H9 (cell line): Measurements from ENCODE around the gene ITGAX. TPM values are rescaled to one million over a fixed set of nuclear protein-coding genes. Genes with fewer than 3 reads are reported as not detected.

ENCODE experiments used
- DNase-seq: peaks from one replicate; pipeline ENCODE4 v3.0.0-alpha.2; 2017
- H2AFZ ChIP-seq: one replicate; pipeline ENCODE4 v1.6.1; 2013; ENCODE audit warnings: mild to moderate bottlenecking, low read length, control low read depth, moderate library complexity
- H2AK5ac ChIP-seq: 2 replicates; pipeline ENCODE4 v1.6.1; 2013; ENCODE audit warnings: low read length, control low read depth, mixed read lengths; ENCODE audit not compliant: insufficient read length
- H2BK120ac ChIP-seq: one replicate; pipeline ENCODE4 v1.6.1; 2013; ENCODE audit warnings: low read depth, mild to moderate bottlenecking, low read length, control low read depth, inconsistent platforms; ENCODE audit not compliant: poor library complexity, severe bottlenecking
- H2BK12ac ChIP-seq: 2 replicates; pipeline ENCODE4 v1.6.1; 2013; ENCODE audit warnings: low read length, control low read depth, mixed read lengths, low read depth; ENCODE audit not compliant: insufficient read length
- H2BK15ac ChIP-seq: 2 replicates; pipeline ENCODE4 v1.6.1; 2013; ENCODE audit warnings: low read depth, low read length, control low read depth
- H2BK20ac ChIP-seq: one replicate; pipeline ENCODE4 v1.6.1; 2013; ENCODE audit warnings: low read depth, mild to moderate bottlenecking, low read length, control low read depth, inconsistent platforms; ENCODE audit not compliant: poor library complexity, severe bottlenecking
- H2BK5ac ChIP-seq: 2 replicates; pipeline ENCODE4 v1.6.1; 2013; ENCODE audit warnings: low read length, control low read depth, mixed read lengths; ENCODE audit not compliant: insufficient read length
- H3K14ac ChIP-seq: 2 replicates; pipeline ENCODE4 v1.6.1; 2013; ENCODE audit warnings: low read length, control low read depth; ENCODE audit not compliant: insufficient read depth
- H3K18ac ChIP-seq: 2 replicates; pipeline ENCODE4 v1.6.1; 2013; ENCODE audit warnings: low read depth, mild to moderate bottlenecking, mixed read lengths, low read length, control low read depth; ENCODE audit not compliant: insufficient read length
- H3K23ac ChIP-seq: 2 replicates; pipeline ENCODE4 v1.6.1; 2013; ENCODE audit warnings: low read length, control low read depth, mixed read lengths, low read depth; ENCODE audit not compliant: insufficient read length
- H3K23me2 ChIP-seq: 2 replicates; pipeline ENCODE4 v1.6.1; 2013; ENCODE audit warnings: low read depth, mild to moderate bottlenecking, mixed read lengths, low read length, control low read depth; ENCODE audit not compliant: insufficient read length, poor library complexity, severe bottlenecking
- H3K27ac ChIP-seq: 2 replicates; pipeline ENCODE4 v1.5.1; 2013; ENCODE audit warnings: low read length, control low read depth, mixed read lengths, low read depth; ENCODE audit not compliant: insufficient read length
- H3K27me3 ChIP-seq: 2 replicates; pipeline ENCODE4 v1.6.1; 2013; ENCODE audit warnings: low read length, control low read depth, inconsistent platforms; ENCODE audit not compliant: insufficient read depth
- H3K4ac ChIP-seq: 2 replicates; pipeline ENCODE4 v1.6.1; 2013; ENCODE audit warnings: low read depth, mild to moderate bottlenecking, control low read depth, inconsistent platforms, low read length, moderate library complexity
- H3K4me1 ChIP-seq: 2 replicates; pipeline ENCODE4 v1.6.1; 2013; ENCODE audit warnings: low read length, control low read depth, inconsistent platforms; ENCODE audit not compliant: insufficient read depth
- H3K4me2 ChIP-seq: 2 replicates; pipeline ENCODE4 v1.6.1; 2013; ENCODE audit warnings: low read length, control low read depth, mixed read lengths; ENCODE audit not compliant: insufficient read length, insufficient read depth
- H3K56ac ChIP-seq: 2 replicates; pipeline ENCODE4 v1.6.1; 2013; ENCODE audit warnings: low read depth, mild to moderate bottlenecking, mixed read lengths, low read length, control low read depth; ENCODE audit not compliant: insufficient read length
- H3K79me1 ChIP-seq: 2 replicates; pipeline ENCODE4 v1.6.1; 2013; ENCODE audit warnings: low read depth, mild to moderate bottlenecking, moderate library complexity, low read length, control low read depth, inconsistent platforms; ENCODE audit not compliant: insufficient read depth, poor library complexity, severe bottlenecking
- H3K79me2 ChIP-seq: 2 replicates; pipeline ENCODE4 v1.6.1; 2013; ENCODE audit warnings: low read length, control low read depth, inconsistent platforms; ENCODE audit not compliant: insufficient read depth
- H3K9ac ChIP-seq: 2 replicates; pipeline ENCODE4 v1.6.1; 2013; ENCODE audit warnings: low read length, control low read depth, mixed read lengths; ENCODE audit not compliant: insufficient read length; ENCODE audit errors: extremely low read depth
- H3K9me3 ChIP-seq: one replicate; pipeline ENCODE4 v1.6.1; 2013; ENCODE audit warnings: low read depth, low read length, inconsistent platforms; ENCODE audit not compliant: control insufficient read depth
- H3T11ph ChIP-seq: one replicate; pipeline ENCODE4 v1.6.1; 2013; ENCODE audit warnings: mild to moderate bottlenecking, low read length, control low read depth, inconsistent platforms
- H4K20me1 ChIP-seq: one replicate; pipeline ENCODE4 v1.6.1; 2013; ENCODE audit not compliant: control insufficient read depth, insufficient read length, insufficient read depth
- H4K5ac ChIP-seq: 2 replicates; pipeline ENCODE4 v1.6.1; 2013; ENCODE audit warnings: low read depth, mild to moderate bottlenecking, mixed read lengths, low read length, control low read depth; ENCODE audit not compliant: insufficient read length
- H4K8ac ChIP-seq: replicated peaks from 2 replicates; pipeline ENCODE4 v1.6.1; 2013; ENCODE audit warnings: low read length, control low read depth, mixed read lengths, low read depth; ENCODE audit not compliant: insufficient read length
- H4K91ac ChIP-seq: 2 replicates; pipeline ENCODE4 v1.6.1; 2013; ENCODE audit warnings: low read depth, mild to moderate bottlenecking, moderate library complexity, mixed read lengths, low read length, control low read depth; ENCODE audit not compliant: insufficient read length
- H3K27ac Mint-ChIP-seq, 3 experiments: 2 replicates in 2 of 3; 3 replicates in 1 of 3; pipeline ENCODE4 v1.8.0; 2020 to 2021; ENCODE audit warnings: mixed read lengths in 3 of 3, mild to moderate bottlenecking in 1 of 3, moderate library complexity in 1 of 3
- H3K27me3 Mint-ChIP-seq: 2 replicates; pipeline ENCODE4 v1.8.0; 2021; ENCODE audit warnings: low read depth, mild to moderate bottlenecking, moderate library complexity, mixed read lengths
- H3K36me3 Mint-ChIP-seq, 3 experiments: 2 replicates in 2 of 3; 3 replicates in 1 of 3; pipeline ENCODE4 v1.8.0; 2020 to 2021; ENCODE audit warnings: low read depth in 3 of 3, mixed read lengths in 3 of 3; ENCODE audit not compliant: insufficient read depth in 1 of 3
- H3K4me1 Mint-ChIP-seq, 2 experiments: 2 replicates each; pipeline ENCODE4 v1.8.0; 2020; ENCODE audit warnings: mixed read lengths in 2 of 2
- H3K4me3 Mint-ChIP-seq, 2 experiments: 2 replicates in 1 of 2; 3 replicates in 1 of 2; pipeline ENCODE4 v1.8.0; 2020 to 2021; ENCODE audit warnings: mild to moderate bottlenecking in 2 of 2, mixed read lengths in 2 of 2, moderate library complexity in 1 of 2
- H3K9me3 Mint-ChIP-seq, 2 experiments: 2 replicates in 1 of 2; 3 replicates in 1 of 2; pipeline ENCODE4 v1.8.0; 2020; ENCODE audit warnings: mild to moderate bottlenecking in 2 of 2, mixed read lengths in 2 of 2, moderate library complexity in 1 of 2
- CTCF ChIP-seq: fragments of 200-600 bp; sonication (generic); conservative IDR thresholded peaks from 3 replicates; pipeline ENCODE4 v1.8.0; 2021; ENCODE audit warnings: antibody characterized with exemption, mild to moderate bottlenecking
- WGBS: extraction: QIAGEN DNeasy Blood & Tissue Kit; methylation state at CpG from one replicate; pipeline ENCODE4 v1.1.7; 2013; ENCODE audit warnings: missing lambda C conversion rate, low lambda C conversion rate, mixed read lengths; ENCODE audit not compliant: insufficient read length; ENCODE audit errors: extremely low coverage; 5-methylcytosine and 5-hydroxymethylcytosine counted together
- total RNA-seq: library from RNA; stranded (reverse); gene quantifications from 2 replicates; pipeline ENCODE4 v1.2.1, GENCODE V29; 2021

ITGAX gene
- total RNA-seq, 1 experiment from 2014 or later: 0.28 TPM

GRCh38 chr16:31355431-31356100 lies 590 bp downstream of the ITGAX start:
- Histone ChIP-seq H4K91ac (no peak overlapping the region), H2BK120ac (no peak overlapping the region), H3K4ac (no peak overlapping the region), H3K4me1 (no peaks in the 10 kb centered on the region), H3T11ph (no peak overlapping the region), H2BK5ac (no peak overlapping the region), H2BK20ac (no peak overlapping the region), H3K27ac (no peak overlapping the region), H3K4me2 (no peak overlapping the region), H2BK15ac (no peak overlapping the region), H3K56ac (no peak overlapping the region), H3K79me2 (no peaks in the 10 kb centered on the region), H3K9ac (no peak overlapping the region), H3K27me3 (no peaks in the 10 kb centered on the region), H3K79me1 (no peaks in the 10 kb centered on the region), H3K23me2 (no peaks in the 10 kb centered on the region), H4K20me1 (no peaks in the 10 kb centered on the region), H4K8ac (no peak overlapping the region), H3K23ac (no peak overlapping the region), H3K18ac (no peak overlapping the region), H4K5ac (no peak overlapping the region), H2AK5ac (no peak overlapping the region), H3K14ac (no peak overlapping the region; the same call in 1 of the 2 replicates), H3K9me3 (no peaks in the 10 kb centered on the region), H2AFZ (no peak overlapping the region), H2BK12ac (no peak overlapping the region)
- no CpG with 5 or more reads among the region's 14 CpGs for WGBS
- no peaks in the 10 kb centered on the region; a peak in 2 of 5 replicates for H3K9me3 Mint-ChIP-seq
- no peak overlapping the region for H3K4me3 Mint-ChIP-seq
- peaks cover 10 to 15% of the 10 kb centered on the region in 2 experiments for H3K4me1 Mint-ChIP-seq
- H3K27ac Mint-ChIP-seq: no peak overlapping the region
- H3K27me3 Mint-ChIP-seq: peaks cover 9% of the 10 kb centered on the region
- TF ChIP-seq CTCF: no peak
- no peaks in the 10 kb centered on the region for H3K36me3 Mint-ChIP-seq
- DNase-seq: no peak
